OCI-LY3 (cell line): ENCODE measurements around the gene FBXW4.

Experiments
- H2AFZ ChIP-seq: fragments of 200-600, 300-600 bp; shearing (Covaris generic); 2 replicates; pipeline ENCODE4 v1.6.0; 2014; ENCODE audit warnings: antibody characterized with exemption, low read depth, low read length
- H3K27ac ChIP-seq: fragments of 200-600, 300-600 bp; sonication (generic); 2 replicates; pipeline ENCODE4 v1.5.1; 2014; ENCODE audit warnings: mild to moderate bottlenecking, low read length, moderate library complexity, mixed read lengths
- H3K27me3 ChIP-seq: fragments of 200-600, 300-600 bp; sonication (generic); 2 replicates; pipeline ENCODE4 v1.6.1; 2014; ENCODE audit warnings: low read depth, low read length, mixed read lengths
- H3K36me3 ChIP-seq: fragments of 200-600, 300-600 bp; sonication (generic); replicated peaks from 2 replicates; pipeline ENCODE3; 2014; ENCODE audit warnings: low read depth, low read length, mixed read lengths
- H3K4me1 ChIP-seq: fragments of 300-600, 200-600 bp; sonication (generic); 2 replicates; pipeline ENCODE4 v1.6.1; 2014; ENCODE audit warnings: low read length, mixed read lengths
- H3K4me2 ChIP-seq: fragments of 200-600, 300-600 bp; sonication (generic); 2 replicates; pipeline ENCODE4 v1.6.1; 2014; ENCODE audit warnings: low read length, mixed read lengths
- H3K4me3 ChIP-seq: fragments of 300-600, 200-600 bp; sonication (generic); 2 replicates; pipeline ENCODE4 v1.5.1; 2014; ENCODE audit warnings: antibody characterized with exemption, mild to moderate bottlenecking, low read length, moderate library complexity
- H3K79me2 ChIP-seq: fragments of 300-600, 200-600 bp; shearing (Covaris generic); 2 replicates; pipeline ENCODE4 v1.6.1; 2014; ENCODE audit warnings: mild to moderate bottlenecking, low read length, mixed read lengths
- H3K9ac ChIP-seq: fragments of 300-600, 200-600 bp; shearing (Covaris generic); 2 replicates; pipeline ENCODE4 v1.6.0; 2014; ENCODE audit warnings: mild to moderate bottlenecking, low read length, moderate library complexity
- H3K9me3 ChIP-seq: fragments of 200-600, 300-600 bp; shearing (Covaris generic); 2 replicates; pipeline ENCODE4 v1.6.1; 2014; ENCODE audit warnings: low read length, mixed read lengths; ENCODE audit not compliant: insufficient read depth
- H4K20me1 ChIP-seq: fragments of 200-600, 300-600 bp; sonication (generic); 2 replicates; pipeline ENCODE4 v1.6.1; 2016; ENCODE audit warnings: low read length, mixed read lengths; ENCODE audit not compliant: insufficient read depth
- EZH2phosphoT487 ChIP-seq: fragments of 200-600 bp; shearing (Covaris generic); IDR thresholded peaks from 2 replicates; pipeline ENCODE4 v1.6.1; 2018; ENCODE audit warnings: antibody characterized with exemption, mixed run types, low read depth
- TF ChIP-seq, protein P1 (sequence below): fragments of 200-600, 300-600 bp; sonication (generic); IDR thresholded peaks from 2 replicates; pipeline ENCODE4 v1.5.1; 2014; ENCODE audit warnings: antibody characterized with exemption, low read length, low read depth

Gene FBXW4

DNA sequence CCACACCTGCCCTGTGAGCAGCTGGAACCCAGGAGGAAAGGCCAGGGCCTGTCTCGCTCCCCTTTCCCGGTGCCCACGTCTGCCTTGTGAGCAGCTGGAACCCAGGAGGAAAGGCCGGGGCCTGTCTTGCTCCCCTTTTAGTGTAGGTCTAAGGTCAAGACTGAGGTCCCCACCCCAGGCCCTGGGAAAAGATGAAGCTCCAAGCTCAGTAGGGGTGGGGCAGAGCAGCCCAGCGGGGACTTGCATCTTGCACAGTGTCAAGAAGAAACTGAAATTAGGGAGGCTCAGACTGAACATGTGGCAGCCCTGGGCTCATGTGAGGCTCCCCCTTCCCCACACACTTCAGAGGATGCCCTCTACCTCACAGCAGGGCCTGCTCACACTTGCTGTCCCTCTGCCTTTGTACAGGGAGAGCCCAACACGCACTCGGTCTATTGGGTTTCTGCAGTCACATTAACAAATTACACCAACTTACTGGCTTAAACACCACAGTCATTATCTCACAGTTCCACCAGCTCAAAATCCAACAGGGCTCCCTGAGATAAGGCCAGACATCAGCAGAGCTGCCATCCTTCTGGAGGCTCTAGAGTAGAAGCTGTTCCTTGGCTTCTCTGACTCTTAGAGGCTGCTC, 119.3 kb downstream of the FBXW4 start:
- no peaks in the 10 kb centered on the region; the same call in 1 of the 2 replicates for H3K4me1 ChIP-seq
- no peaks in the 10 kb centered on the region for H3K9me3 ChIP-seq
- H4K20me1 ChIP-seq: no peaks in the 10 kb centered on the region
- H2AFZ ChIP-seq: no peak overlapping the region
- H3K79me2 ChIP-seq: no peaks in the 10 kb centered on the region
- H3K9ac ChIP-seq: no peak overlapping the region
- no peak overlapping the region for H3K27ac ChIP-seq
- TF ChIP-seq, protein P1, sequence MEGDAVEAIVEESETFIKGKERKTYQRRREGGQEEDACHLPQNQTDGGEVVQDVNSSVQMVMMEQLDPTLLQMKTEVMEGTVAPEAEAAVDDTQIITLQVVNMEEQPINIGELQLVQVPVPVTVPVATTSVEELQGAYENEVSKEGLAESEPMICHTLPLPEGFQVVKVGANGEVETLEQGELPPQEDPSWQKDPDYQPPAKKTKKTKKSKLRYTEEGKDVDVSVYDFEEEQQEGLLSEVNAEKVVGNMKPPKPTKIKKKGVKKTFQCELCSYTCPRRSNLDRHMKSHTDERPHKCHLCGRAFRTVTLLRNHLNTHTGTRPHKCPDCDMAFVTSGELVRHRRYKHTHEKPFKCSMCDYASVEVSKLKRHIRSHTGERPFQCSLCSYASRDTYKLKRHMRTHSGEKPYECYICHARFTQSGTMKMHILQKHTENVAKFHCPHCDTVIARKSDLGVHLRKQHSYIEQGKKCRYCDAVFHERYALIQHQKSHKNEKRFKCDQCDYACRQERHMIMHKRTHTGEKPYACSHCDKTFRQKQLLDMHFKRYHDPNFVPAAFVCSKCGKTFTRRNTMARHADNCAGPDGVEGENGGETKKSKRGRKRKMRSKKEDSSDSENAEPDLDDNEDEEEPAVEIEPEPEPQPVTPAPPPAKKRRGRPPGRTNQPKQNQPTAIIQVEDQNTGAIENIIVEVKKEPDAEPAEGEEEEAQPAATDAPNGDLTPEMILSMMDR: no peak
- H3K36me3 ChIP-seq: no peaks in the 10 kb centered on the region
- no peak overlapping the region for H3K4me2 ChIP-seq
- H3K4me3 ChIP-seq: no peak overlapping the region
- no peaks in the 10 kb centered on the region for H3K27me3 ChIP-seq

DNA sequence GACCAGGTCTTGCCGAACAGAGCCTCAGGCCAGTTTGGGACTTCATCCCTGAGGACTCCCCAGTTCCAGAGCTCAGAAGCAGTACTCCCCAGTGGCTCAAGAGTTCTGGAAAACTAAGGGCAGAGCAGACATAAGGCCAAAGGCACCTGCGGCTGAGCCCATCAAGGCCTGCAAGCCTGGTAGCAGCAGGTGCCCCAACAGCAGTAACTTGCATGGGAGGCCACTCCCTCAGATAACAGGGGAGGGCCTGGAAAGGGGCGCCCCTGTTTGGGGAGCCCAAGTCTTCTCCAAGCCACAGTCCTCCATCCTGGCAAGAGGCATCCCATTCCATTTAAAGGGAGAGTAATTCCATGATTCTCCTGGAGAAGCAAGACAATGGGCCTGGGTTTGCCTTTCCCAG, 119.9 kb downstream of the FBXW4 start:
- Histone ChIP-seq H3K27me3 (no peaks in the 10 kb centered on the region), H3K36me3 (no peaks in the 10 kb centered on the region), H3K27ac (no peak overlapping the region), H3K4me3 (no peak overlapping the region), H3K9me3 (no peaks in the 10 kb centered on the region), H4K20me1 (no peaks in the 10 kb centered on the region), H3K4me2 (no peak overlapping the region), H3K79me2 (no peaks in the 10 kb centered on the region), H3K9ac (no peak overlapping the region), H3K4me1 (no peaks in the 10 kb centered on the region; the same call in 1 of the 2 replicates), H2AFZ (no peak overlapping the region)
- TF ChIP-seq EZH2phosphoT487: no peak
- TF ChIP-seq, protein P1: no peak

DNA sequence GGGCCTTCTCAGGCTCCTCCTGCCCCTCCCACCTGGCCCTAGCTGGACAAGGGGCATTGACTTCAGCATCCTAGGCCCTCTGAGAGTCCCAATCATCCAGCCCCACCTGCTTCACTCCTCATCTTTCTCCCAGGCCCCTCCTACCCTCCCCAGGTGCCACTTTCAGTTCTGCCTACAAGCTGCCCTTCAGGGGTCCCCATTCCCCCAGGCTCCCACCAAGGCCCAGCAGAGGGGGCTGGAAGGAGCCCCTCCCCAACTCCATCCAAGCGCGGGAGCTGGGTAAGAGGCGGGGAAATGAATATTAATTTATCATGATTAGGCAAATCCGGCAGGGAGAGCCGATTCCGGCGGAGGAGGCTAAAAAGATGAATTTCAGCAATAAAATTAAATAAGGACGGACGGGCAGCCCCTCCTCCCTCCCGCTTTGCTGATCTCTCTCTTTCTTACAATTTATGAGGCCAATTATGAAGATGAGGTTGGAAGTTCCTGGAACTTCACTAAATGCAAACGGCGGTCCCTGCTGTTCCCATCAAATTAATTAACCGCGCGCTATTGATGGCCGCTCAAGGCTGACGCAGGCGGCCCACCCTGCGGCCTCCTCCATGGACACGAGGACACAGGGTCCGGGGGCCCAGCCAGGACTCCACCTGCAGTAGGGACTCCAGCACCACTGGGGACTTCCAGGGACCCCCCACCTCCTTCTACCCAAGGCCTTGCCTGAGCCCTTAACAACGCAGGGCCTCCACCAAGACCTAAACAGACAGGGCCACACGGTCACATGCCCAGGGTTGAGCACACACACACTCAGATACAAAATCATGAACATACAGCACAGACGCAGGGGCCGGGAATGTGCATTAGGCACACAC, 120.9 kb downstream of the FBXW4 start:
- H3K36me3 ChIP-seq: no peaks in the 10 kb centered on the region
- TF ChIP-seq, protein P1: no peak
- TF ChIP-seq EZH2phosphoT487: no peak
- H3K9me3 ChIP-seq: no peaks in the 10 kb centered on the region
- no peak overlapping the region for H3K4me2 ChIP-seq
- H2AFZ ChIP-seq: no peak overlapping the region
- H3K27me3 ChIP-seq: no peaks in the 10 kb centered on the region
- H3K4me3 ChIP-seq: no peak overlapping the region
- H3K9ac ChIP-seq: no peak overlapping the region
- no peak overlapping the region for H3K27ac ChIP-seq
- no peaks in the 10 kb centered on the region; the same call in 1 of the 2 replicates for H3K4me1 ChIP-seq
- no peaks in the 10 kb centered on the region for H3K79me2 ChIP-seq
- no peaks in the 10 kb centered on the region for H4K20me1 ChIP-seq

DNA sequence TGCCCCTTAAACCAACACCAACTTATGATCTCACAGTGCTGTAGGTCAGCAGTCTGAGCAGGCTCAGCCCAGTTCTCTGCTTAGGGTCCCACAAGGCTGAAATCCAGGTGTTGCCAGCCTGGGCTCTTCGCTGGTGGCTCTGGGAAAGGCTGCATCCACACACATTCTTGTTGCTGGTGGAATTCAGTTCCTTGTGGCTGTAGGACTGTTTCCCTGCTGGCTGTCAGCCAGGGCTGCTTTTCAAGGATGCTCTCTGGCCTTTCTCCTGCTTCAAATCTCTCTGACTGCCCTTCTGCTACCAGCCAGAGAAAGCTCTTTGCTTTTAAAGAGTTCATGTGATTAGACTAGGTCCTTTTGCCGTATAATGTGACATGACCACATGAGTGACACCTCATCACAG, 122.2 kb downstream of the FBXW4 start:
- Histone ChIP-seq H3K79me2 (no peaks in the 10 kb centered on the region), H3K9me3 (no peaks in the 10 kb centered on the region), H3K4me1 (no peaks in the 10 kb centered on the region; the same call in 1 of the 2 replicates), H4K20me1 (no peaks in the 10 kb centered on the region), H2AFZ (no peak overlapping the region), H3K27me3 (0 out of 2 replicates have a peak, but pooled peaks cover 4% of the 10 kb centered on the region), H3K27ac (no peak overlapping the region), H3K4me2 (no peak overlapping the region), H3K4me3 (no peak overlapping the region), H3K9ac (no peak overlapping the region), H3K36me3 (no peaks in the 10 kb centered on the region)
- no peak for TF ChIP-seq EZH2phosphoT487
- TF ChIP-seq, protein P1: no peak
